Sciatic nerve (tissue), 2 donors: ENCODE measurements around the gene TRIM26. TPM values are rescaled to one million over a fixed set of nuclear protein-coding genes. Genes with fewer than 3 reads are reported as not detected.
"Not testable (repeated sequence)": the region's sequence is repeated elsewhere in the genome, so short reads cannot be mapped to it uniquely, and the experiment has no call there.

Experiments used
- ATAC-seq: fragments of 200-7000 bp; cut with Tn5 transposase; one replicate; pipeline ENCODE4 v1.9.1; 2020; ENCODE audit warnings: mild to moderate bottlenecking, moderate library complexity
- DNase-seq: peaks from one replicate; pipeline ENCODE4 v3.0.0-alpha.2; 2020; ENCODE audit warnings: low spot score
- intact Hi-C: fragments of 100-400 bp; cut with DNase I; formaldehyde crosslinking; loops from one replicate; pipeline ENCODE4 v1.14.2; 2022
- total RNA-seq: library from RNA; stranded (reverse); fragmentation: NEBNext Ultra II Directional; extraction: Animal tissue kit (Norgen Biotek cat#: 25700); gene quantifications from one replicate; pipeline ENCODE4 v1.2.1, GENCODE V29; 2021
- donor health status: DM: no; HTN: no; CAD: no.
- donor health status: DM: no; HTN: no; CAD: no.

TRIM26 gene
- total RNA-seq, 1 donor from 2014 or later, result 42.6 TPM

DNA sequence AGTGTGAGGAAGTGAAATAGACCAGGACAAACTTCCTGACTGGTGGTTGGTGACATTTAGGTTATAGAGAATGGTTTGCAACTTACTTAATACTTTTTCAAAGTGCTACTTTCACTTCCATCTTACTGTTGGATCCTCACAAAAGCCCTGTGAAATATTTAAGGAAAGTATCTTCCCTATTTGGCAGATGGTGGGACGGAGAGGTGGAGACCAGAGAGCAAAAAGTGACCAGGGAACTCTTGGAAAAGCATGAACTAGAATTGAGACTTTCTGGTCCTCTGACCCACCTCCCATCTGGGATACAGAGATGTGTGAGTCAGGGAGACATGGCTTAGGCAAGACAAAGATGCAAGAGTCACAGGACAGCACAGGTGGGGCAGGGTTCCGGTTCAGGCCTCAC lies 55.2 kb downstream of the TRIM26 start:
- DNase-seq (no peak), ATAC-seq (no peak)
- intact Hi-C loops, result no loop called here

DNA sequence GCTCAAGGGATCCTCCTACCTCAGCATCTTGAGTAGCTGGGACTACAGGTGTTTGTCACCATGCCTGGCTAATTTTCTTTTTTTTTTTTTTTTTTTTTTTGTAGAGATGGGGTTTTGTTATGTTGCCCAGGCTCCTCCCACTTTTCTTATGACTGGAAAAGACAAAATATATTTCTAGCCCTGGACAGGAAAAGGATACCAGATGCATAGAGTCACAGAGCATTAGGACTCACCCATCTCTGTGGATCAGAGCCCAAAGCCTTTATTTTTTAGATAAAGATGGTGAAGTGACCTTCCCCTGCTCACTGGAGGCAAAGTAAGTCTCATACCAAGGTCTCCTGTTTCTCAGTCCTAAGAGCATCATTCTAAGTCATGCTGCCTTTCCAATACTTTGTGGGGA lies 55.6 kb downstream of the TRIM26 start:
- ATAC-seq (no peak), DNase-seq (no peak)
- intact Hi-C loops, result no loop called here

DNA sequence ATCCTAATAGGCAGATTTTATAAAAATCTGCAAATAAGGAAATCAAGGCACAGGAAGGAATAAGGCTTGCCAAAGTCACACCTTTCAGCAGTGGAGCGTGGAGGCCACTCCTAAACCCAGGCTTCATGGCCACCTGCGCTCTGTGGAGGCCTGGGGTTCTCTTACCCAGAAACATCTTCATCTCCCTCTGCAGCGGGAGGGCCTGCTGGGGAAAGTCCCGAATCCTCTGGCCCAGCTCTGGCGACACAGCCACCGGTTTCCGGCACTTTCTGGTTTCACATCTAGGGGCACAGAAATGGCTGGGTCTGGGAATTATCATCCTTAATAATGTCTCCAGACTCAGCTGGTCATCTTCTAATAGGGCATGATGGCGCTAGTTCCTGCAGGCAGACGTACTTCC lies 56.4 kb downstream of the TRIM26 start:
- ATAC-seq, result no peak
- intact Hi-C loops, result no loop called here
- DNase-seq, result no peak

DNA sequence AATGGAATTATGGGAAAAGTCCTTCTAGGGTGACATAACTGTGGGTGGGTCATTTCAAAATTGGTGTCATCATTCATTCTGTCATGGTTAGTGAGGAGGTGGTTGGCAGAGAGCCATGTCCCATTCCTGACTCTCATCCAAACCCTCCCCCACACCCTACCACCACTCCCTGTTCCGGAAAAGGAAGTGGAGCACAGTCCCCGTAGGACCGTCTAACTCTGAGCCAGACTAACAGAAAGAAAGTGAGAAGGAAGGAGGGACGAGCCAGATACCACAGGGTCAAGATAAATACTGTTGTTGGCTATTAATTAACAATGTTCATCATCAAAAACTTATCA lies 57.0 kb downstream of the TRIM26 start:
- DNase-seq (no peak), ATAC-seq (peak; percentile 32)
- intact Hi-C loops, result no loop called here

DNA sequence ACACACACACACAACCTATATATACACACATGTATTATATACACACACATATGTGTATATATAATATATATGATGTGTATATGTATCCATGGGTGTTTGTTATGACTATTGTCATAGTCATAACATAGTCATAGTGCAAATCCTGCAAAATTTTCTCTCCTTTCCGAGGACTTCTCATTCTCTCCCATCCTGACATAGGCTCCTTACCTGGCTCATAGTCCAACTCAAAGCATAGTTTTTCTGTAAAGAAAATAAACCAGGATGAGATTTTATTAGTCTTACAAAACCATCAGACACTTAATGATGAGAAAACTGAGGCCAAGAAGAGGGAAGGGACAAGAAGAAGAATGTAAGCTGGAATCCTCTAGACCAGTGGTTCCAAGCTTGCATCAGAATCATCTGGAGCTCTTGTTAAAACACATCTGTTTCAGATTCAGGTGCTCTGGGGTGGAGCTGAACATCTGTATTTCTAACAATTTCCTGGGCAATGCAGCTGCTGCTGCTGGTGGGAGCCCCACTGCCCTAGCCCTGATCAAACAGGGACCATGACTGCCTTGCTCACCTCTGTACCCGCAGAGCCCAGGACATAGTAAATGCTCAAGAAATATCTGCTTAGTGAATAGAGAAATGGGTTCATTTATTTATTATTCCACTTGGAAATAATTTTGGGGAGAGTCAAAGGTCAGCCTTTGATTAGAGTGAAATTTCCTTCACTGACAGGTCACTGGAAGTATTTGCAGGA lies 57.5 kb downstream of the TRIM26 start:
- no peak for DNase-seq
- intact Hi-C loops, result no loop called here
- ATAC-seq, result no peak

DNA sequence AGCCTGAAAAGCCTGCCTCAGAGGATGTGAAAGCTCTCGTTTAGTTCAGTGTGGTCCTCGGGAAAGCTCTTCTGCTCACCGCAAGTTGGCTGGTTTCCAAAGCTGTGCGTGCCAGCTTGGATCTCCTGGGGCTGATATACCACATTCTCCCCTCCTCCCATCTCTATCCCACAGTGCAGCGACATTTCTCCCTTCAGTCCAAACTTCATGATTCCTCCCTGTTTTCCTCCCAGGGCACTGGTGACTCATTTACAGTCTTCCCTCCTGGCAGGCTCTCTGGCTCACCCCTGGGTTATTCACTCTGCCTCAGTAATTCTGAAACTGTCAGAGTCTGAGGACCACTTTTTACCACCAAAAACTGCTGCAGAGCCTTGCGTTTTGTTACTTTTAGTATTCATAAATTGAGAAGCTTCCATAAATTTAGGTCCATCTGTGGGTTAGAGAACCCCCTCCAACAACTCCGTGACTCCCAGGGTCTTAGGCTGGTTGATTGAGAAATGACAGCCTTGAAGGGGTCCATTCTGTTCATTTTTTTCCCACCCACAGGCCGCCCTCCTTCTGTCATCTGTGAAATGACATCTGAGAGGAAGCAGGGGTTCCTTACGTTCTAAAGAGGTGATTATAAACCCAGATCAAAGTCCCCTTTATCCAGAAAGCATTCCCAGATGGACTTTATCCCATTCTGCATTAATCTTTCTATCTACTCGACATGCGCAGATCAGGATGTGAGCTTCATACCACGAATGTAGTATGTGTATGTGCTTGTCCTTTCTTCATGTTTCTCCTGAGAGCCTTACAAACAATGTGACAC lies 58.3 kb downstream of the TRIM26 start:
- intact Hi-C loops, result no loop called here
- ATAC-seq (peak; percentile 22), DNase-seq (no peak)

DNA sequence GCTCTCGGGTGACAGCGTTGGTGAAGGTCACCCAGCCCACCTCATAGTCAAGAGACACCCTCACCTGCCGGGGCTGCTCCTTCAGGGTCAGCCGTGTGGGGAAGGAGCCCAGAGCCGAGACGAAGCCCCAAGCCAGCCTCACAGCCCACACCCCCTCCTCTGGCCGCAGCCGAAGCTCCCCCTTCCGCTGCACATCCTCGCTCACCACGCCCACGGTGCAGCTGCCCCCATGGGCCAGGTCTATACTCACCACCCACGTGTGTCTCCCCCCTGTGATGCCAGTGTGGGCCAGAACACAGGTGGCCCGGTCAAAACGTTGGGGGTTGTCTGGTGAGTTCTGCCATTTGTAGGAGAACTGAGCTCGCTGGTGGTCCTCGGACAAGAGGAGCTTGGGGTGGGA lies 59.1 kb downstream of the TRIM26 start:
- intact Hi-C loops, result no loop called here
- ATAC-seq, result no peak
- DNase-seq, result no peak

DNA sequence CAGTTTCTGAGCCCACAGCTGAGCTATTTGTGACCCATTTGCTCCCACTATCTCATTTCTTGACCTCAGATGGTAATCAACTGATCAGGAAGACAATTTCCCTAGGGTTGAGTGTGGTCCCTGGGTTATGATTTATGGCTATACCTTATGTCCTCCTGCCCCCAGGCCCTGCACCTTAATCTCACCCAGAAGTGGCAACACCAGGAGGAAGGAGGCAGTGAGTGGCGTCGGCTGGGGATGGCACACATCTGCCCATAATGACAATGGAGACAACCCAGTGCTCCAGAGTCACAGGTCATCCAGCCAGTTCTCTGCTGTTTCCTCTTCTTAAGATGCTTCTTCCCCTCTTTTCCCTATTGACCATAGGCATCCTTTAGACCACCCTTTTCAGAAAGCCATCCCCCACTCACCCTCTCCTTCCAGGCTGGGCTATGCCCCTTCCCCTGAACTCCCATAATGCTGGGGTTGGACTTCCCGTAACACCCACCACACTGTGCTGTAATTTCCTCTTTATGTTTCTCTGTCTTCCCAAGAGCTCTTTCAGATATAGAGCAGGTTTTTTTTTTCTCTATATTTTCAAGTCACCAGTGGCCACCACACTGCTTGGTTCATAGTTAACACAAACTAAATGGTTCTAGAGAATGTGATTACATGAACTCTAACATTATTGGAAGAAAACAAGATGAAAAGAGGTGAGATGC lies 60.1 kb downstream of the TRIM26 start:
- DNase-seq (no peak), ATAC-seq (no peak)
- intact Hi-C loops, result no loop called here

DNA sequence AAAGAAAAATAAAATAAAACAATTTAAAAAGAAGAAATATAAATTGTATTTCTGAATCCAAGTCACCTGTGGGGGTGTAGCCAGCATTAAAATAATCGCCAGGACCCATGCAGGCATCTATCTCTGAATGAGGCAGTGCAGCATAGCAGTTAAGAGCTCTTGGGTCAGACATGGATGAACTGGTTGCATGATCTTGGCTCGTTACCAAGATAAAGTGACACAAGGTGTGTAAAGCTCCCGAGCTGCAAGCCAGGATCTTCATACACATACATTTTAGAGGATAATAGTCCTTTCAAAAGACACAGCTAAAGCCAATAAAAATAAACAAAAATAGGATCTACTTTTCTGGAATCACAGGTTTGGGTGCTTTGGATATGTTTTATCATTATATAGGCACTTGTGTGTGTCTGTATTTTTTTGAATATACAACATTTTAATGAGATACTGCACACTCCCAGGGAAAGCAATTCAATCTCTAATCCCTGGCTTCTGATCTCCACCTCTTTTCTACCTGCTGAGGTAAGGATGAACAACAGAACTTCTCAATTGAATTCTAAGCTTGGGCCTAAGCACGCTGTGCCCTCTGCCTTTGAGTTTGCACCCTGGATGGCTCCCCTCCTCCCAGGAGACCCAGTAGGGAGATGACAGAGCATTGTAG lies 61.1 kb downstream of the TRIM26 start:
- intact Hi-C loops, result no loop called here
- DNase-seq (no peak), ATAC-seq (no peak)

DNA sequence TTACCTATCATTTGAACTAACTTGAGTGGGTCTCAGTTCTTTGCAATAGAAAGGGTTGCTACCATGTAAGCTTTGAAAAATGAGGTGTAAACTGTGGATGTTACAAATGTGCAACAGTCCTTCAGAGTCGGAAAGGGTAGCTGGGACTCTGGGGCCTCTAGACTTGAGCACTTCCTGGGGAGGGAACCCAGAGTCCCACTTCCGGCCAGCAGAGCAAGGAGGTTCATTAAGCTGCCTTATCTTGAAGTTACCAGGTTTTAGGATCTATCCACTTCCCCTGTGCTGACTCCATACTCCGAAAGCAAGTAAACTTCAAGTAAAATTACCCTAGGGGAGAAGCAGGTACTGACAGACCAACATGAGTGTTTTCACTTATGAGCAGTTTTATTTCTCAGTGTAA lies 61.6 kb downstream of the TRIM26 start:
- ATAC-seq, result no peak
- intact Hi-C loops, result no loop called here
- DNase-seq, result no peak

DNA sequence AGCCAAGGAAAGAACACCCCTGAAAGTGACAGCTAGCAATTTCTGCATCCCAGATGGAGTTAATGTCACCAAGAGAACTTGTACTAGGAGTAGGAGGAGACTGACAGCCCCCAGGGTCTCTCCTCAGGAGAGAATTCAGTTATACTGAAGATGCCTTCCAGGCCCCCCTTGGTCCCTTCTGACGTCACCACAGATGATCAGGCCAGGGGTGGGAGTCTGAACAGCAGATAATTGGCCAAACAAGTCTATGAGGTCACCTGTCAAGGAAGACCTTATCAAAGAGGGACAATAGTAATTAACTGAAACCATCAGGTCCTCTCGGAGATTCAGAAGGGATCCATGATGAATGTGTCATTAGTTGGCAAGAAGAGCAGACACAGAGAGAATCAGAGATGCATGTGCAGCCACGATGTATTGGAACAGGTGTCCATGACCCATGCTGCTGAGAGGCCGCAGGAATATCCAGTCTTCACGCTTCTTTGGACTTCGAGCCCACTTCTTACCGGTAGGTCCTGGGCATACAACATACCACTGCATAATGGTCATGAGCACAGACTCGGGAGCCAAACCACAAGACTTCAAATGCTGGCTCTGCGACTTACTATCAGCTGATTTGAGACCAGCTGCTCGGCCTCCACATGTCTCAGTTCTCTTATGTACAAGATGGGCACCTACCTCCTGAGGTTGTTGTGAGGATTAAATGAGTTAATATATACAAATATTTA lies 62.4 kb downstream of the TRIM26 start:
- DNase-seq (no peak), ATAC-seq (no peak)
- intact Hi-C loops, result no loop called here

DNA sequence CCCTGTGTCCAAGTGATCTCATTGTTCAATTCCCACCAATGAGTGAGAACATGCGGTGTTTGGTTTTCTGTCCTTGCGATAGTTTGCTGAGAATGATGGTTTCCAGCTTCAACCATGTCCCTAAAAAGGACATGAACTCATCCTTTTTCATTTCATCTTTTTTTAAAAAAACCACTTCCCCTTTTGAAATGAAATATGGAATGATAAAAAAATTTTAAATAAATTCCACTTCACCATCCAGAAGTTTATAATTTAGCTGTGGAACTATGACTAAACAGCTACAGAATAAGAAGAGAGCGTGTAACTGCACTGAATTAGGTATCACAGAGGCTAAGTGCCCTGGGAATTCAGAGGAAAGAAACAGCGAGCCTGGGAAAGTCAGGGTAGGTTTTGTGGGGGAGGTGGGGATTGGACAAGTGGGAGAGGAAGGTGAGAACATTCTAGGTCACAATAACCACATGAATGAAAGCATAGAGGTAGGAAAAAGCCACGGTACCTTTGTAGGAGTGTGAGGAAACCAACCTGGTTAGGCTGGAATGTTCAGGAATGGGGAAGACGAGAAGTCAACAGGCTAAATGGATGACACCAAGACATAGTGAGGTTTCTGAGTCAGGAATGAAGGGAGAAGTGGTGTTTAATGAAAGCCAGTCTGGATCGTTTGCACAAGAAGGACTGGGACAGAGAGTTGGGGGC lies 63.2 kb downstream of the TRIM26 start:
- ATAC-seq, result no peak
- intact Hi-C loops, result no loop called here
- DNase-seq, result no peak

DNA sequence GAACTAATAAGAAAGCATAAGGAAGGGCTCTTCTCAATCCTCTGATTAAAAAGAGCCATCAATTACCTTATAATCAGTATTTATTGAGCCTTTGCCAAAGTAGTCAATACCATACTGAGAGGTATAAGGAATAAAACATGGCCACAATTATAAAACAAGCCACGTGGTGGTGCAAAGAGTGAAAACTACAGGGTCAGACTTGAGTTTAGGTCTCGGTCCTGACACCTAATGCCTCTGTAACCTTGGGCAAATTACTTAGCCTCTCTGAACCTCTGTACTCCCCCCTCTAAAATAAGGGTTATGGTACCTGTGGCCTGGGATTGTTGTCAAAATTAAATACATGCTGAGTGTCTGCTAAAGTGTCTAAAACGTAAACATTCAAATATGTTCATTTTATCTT lies 64.0 kb downstream of the TRIM26 start:
- intact Hi-C loops, result no loop called here
- no peak for DNase-seq
- ATAC-seq, result no peak

DNA sequence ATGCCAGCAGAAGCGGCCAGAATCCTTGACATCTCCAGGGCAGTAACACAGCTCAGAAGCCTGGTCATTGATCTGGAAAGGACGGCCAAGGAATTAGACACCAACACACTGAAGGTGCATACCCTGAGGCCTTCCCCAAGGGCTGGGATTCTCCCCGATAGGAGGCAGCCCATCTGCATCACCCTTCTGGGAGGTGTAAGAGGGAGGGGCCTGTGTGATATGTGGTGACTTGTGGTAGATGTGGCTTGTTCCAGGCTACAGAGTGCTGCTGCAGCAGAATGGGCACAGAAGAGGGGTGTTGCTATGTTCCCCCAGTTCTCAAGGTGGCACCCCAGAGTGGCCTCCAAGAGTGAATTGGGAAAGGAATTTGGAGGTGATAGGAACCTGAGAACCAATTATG lies 66.1 kb downstream of the TRIM26 start:
- no peak for DNase-seq
- intact Hi-C loops, result no loop called here
- ATAC-seq, result no peak

DNA sequence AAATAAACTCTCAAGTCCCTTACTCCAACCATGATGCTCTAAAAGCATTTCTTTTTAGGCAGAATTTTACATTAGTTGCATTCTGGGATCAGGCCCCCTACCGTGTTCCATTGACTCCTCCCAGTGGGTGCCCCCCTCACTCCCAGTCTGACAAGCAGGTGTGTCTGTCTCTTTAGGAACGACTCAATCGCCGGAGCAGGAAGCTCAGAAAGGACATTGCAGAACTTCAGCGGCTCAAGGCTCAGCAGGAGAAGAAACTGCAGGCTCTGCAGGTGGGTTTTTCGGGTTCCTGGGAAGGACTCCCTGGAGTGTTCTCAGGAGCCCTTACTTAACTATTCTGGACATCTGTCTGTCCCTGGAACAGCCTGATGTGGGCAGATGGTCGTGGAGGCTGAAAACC lies 67.4 kb downstream of the TRIM26 start:
- DNase-seq (no peak), ATAC-seq (no peak)
- intact Hi-C loops, result no loop called here

DNA sequence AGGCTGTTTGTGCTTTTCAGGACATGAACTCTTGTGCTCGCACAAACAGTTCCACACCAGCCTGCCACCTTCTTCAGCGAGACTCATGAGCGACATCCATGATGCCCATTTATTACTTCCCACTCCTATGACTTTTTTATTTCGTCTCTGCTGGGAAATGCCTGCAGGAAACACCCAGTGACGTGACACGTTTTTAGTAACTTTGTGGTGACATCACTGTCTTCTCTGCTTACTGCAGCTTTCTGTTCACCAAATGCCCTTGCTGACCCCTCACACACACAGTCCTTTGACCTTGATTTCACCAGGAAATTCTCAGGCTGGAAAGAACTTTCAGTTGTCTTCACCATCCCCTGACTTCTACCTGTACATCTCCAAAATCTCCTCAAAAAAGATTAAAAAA lies 68.4 kb downstream of the TRIM26 start:
- ATAC-seq, result no peak
- no peak for DNase-seq
- intact Hi-C loops, result no loop called here

DNA sequence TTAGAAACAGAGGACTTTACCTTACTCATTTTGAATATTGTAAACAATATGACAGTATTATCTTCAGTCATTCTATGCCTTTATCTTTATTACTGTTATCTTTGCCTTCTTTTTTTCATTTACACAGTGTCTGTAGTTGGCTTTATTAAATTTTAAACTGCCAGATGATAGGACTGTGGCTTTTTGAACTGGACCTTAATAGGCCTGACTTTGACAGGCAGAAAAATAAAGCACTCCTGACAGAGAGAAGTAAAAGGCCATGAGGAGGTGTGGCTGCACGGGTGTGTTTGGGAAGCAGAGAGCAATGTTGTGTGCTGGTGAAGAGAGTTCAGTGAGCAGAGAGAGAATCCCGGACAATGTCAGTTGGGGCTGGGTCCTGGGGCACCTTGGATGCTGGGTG lies 69.4 kb downstream of the TRIM26 start:
- intact Hi-C loops, result no loop called here
- ATAC-seq, result no peak
- DNase-seq, result no peak

DNA sequence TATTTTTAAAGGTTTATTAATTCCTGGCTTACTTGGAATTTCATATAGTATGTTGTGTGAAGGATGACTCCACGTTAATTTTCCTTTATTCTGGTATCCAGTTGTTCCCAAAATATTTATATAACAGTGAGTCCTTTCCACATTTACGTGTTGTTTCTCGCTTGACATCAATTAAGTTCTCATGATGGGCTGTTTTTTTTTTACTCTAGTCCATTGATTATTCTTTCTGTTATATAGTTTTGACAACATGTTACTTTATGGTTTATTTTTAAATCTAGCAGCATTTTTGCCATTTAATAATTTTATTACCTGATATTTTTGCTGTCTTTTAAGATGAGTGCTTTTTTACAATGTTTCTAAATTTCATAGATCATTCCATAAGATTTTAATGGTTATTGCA lies 70.5 kb downstream of the TRIM26 start:
- intact Hi-C loops, result no loop called here
- ATAC-seq, result no peak
- no peak for DNase-seq

DNA sequence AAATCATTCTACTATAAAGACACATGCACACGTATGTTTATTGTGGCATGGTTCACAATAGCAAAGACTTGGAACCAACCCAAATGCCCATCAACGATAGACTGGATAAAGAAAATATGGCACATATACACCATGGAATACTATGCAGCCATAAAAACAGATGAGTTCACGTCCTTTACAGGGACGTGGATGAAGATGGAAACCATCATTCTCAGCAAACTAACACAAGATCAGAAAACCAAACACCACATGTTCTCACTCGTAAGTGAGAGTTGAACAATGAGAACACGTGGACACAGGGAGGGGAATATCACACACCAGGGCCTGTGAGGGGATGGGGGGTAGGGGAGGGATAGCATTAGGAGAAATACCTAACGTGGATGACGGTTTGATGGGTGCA lies 73.0 kb downstream of the TRIM26 start:
- ATAC-seq, intact Hi-C loops, DNase-seq: not testable (repeated sequence)
